GM12878 (cell line): ENCODE measurements around the gene NAA25. TPM values are rescaled to one million over a fixed set of nuclear protein-coding genes. Genes with fewer than 3 reads are reported as not detected.

Experiments
- EGR1 ChIP-seq, 2 experiments: IDR thresholded peaks; 1 replicate in 1 of 2; 2 replicates in 1 of 2; pipeline ENCODE4 v1.6.1; 2011 to 2012; ENCODE audit warnings: low read depth in 2 of 2, low read length in 2 of 2, borderline replicate concordance in 1 of 2, mild to moderate bottlenecking in 1 of 2, moderate library complexity in 1 of 2
- IKZF1 ChIP-seq: fragments of 450-650 bp; conservative IDR thresholded peaks from 2 replicates; pipeline ENCODE4 v1.6.1; 2017; ENCODE audit warnings: antibody characterized with exemption, mild to moderate bottlenecking
- MAX ChIP-seq: IDR thresholded peaks from 2 replicates; pipeline ENCODE4 v1.6.1; 2012; ENCODE audit warnings: low read depth, low read length, improper control_type of control experiment
- MEF2A ChIP-seq: IDR thresholded peaks from 2 replicates; pipeline ENCODE4 v1.6.1; 2011; ENCODE audit warnings: low read depth, mild to moderate bottlenecking, low read length, moderate library complexity; ENCODE audit not compliant: insufficient read depth
- MYC ChIP-seq: IDR thresholded peaks from 2 replicates; pipeline ENCODE4 v1.6.1; 2011; ENCODE audit warnings: mild to moderate bottlenecking, low read length, moderate library complexity, inconsistent platforms; ENCODE audit not compliant: insufficient read depth, insufficient replicate concordance, insufficient read length, severe bottlenecking
- NFXL1 ChIP-seq: fragments of 450-650 bp; IDR thresholded peaks from 2 replicates; pipeline ENCODE4 v1.6.1; 2017; ENCODE audit warnings: antibody characterized with exemption, mild to moderate bottlenecking, borderline replicate concordance
- POLR2AphosphoS2 ChIP-seq: IDR thresholded peaks from 2 replicates; pipeline ENCODE4 v1.6.1; 2011; ENCODE audit warnings: low read depth, mild to moderate bottlenecking, low read length, improper control_type of control experiment, moderate library complexity
- TBL1XR1 ChIP-seq: IDR thresholded peaks from 2 replicates; pipeline ENCODE4 v1.6.1; 2012; ENCODE audit warnings: low read depth, low read length, improper control_type of control experiment
- ZBED1 ChIP-seq: IDR thresholded peaks from 2 replicates; pipeline ENCODE4 v1.6.1; 2016; ENCODE audit warnings: borderline replicate concordance
- ZBTB40 ChIP-seq: fragments of 450-650 bp; IDR thresholded peaks from 2 replicates; pipeline ENCODE4 v1.6.1; 2016; ENCODE audit warnings: mild to moderate bottlenecking, moderate library complexity, borderline replicate concordance
- polyA plus RNA-seq, 11 experiments: library from polyadenylated mRNA; depleted of rRNA in 4 of 11; unstranded in 6 of 11; stranded (reverse) in 5 of 11; fragments of >200 nt; fragmentation: Nextera tagmentation in 4 of 11; fragmentation: Illumina TruSeq in 1 of 11; extraction: Ambion mirVana in 4 of 11; extraction: Trizol in 1 of 11; gene quantifications; 1 replicate in 1 of 11; 2 replicates in 10 of 11; pipeline versions ENCODE4 v1.2.1 to v1.2.3, GENCODE V29; 2011 to 2016; ENCODE audit warnings: inconsistent platforms in 2 of 11, missing spikeins in 2 of 11, low read depth in 1 of 11
- total RNA-seq, 4 experiments: library from RNA; depleted of rRNA in 3 of 4; stranded (reverse); fragments of >200 nt in 3 of 4; fragmentation: Illumina TruSeq in 1 of 4; extraction: Trizol in 1 of 4; gene quantifications; 2 replicates each; pipeline versions ENCODE4 v1.2.1 to v1.2.3, GENCODE V29; 2013 to 2021
- TF ChIP-seq, protein P1 (sequence below): fragments of 150-350 bp; IDR thresholded peaks from 2 replicates; pipeline ENCODE4 v1.6.1; 2014; ENCODE audit warnings: mild to moderate bottlenecking, low read depth, low read length
- TF ChIP-seq, protein P2 (sequence below): fragments of 450-650 bp; IDR thresholded peaks from 2 replicates; pipeline ENCODE4 v1.6.1; 2017; ENCODE audit warnings: antibody characterized with exemption, mild to moderate bottlenecking, moderate library complexity
- TF ChIP-seq, protein P3 (sequence below): IDR thresholded peaks from 2 replicates; pipeline ENCODE4 v1.6.1; 2012; ENCODE audit warnings: mild to moderate bottlenecking, low read depth, low read length

NAA25 gene
- total and polyA plus RNA-seq, 10 of the 15 experiments (the other 5 are each of a cell fraction or from before 2014, with no cell fraction given), result 15.0 to 39.2 (median 29.4) TPM

DNA sequence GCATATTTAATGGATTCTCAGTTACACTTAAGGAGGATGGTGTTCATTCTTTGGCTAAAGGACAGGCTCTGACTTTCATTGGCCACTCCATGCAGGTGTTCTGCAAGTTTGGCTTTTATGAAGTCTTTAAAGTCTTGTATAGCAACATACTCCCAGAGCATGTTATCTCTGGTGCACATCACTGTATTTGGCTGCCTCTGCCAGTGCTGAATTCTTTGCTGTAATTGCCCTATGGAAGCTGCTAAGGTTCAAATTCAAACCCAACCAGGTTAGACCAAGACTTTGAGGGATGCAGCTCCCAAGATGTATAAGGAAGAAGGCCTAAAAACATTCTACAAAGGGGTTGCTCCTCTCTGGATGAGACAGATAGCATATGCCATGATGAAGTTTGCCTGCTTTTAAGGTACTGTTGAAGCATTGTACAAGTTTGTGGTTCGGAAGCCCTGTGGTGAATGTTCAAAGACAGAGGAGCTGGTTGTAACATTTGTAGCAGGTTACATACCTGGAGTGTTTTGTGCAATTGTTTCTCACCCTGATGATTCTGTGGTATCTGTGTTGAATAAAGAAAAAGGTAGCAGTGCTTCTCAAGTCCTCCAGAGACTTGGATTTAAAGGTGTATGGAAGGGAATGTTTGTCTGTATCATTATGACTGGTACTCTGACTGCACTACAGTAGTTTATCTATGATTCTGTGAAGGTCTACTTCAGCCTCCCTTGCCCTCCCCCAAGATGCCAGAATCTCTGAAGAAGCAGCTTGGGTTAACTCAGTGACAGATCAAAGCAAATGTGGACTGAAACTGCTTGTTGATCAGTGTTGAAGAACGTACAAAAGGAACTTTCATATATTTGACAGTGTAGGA is 115.1 kb downstream of the NAA25 start (continued):
- TF ChIP-seq ZBTB40 (no peak), IKZF1 (peak; percentile 30; the same call in 1 of the 2 replicates), EGR1 (IDR thresholded peaks at IDR 0.05; ENCODE audit: borderline replicate concordance in 1 of 2, low read depth in 2 of 2, low read length in 2 of 2) (no peak), TBL1XR1 (no peak), MAX (no peak), POLR2AphosphoS2 (no peak), NFXL1 (no peak), MYC (no peak), MEF2A (no peak), ZBED1 (no peak)
- TF ChIP-seq, protein P1, sequence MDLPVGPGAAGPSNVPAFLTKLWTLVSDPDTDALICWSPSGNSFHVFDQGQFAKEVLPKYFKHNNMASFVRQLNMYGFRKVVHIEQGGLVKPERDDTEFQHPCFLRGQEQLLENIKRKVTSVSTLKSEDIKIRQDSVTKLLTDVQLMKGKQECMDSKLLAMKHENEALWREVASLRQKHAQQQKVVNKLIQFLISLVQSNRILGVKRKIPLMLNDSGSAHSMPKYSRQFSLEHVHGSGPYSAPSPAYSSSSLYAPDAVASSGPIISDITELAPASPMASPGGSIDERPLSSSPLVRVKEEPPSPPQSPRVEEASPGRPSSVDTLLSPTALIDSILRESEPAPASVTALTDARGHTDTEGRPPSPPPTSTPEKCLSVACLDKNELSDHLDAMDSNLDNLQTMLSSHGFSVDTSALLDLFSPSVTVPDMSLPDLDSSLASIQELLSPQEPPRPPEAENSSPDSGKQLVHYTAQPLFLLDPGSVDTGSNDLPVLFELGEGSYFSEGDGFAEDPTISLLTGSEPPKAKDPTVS, result no peak
- TF ChIP-seq, protein P2, sequence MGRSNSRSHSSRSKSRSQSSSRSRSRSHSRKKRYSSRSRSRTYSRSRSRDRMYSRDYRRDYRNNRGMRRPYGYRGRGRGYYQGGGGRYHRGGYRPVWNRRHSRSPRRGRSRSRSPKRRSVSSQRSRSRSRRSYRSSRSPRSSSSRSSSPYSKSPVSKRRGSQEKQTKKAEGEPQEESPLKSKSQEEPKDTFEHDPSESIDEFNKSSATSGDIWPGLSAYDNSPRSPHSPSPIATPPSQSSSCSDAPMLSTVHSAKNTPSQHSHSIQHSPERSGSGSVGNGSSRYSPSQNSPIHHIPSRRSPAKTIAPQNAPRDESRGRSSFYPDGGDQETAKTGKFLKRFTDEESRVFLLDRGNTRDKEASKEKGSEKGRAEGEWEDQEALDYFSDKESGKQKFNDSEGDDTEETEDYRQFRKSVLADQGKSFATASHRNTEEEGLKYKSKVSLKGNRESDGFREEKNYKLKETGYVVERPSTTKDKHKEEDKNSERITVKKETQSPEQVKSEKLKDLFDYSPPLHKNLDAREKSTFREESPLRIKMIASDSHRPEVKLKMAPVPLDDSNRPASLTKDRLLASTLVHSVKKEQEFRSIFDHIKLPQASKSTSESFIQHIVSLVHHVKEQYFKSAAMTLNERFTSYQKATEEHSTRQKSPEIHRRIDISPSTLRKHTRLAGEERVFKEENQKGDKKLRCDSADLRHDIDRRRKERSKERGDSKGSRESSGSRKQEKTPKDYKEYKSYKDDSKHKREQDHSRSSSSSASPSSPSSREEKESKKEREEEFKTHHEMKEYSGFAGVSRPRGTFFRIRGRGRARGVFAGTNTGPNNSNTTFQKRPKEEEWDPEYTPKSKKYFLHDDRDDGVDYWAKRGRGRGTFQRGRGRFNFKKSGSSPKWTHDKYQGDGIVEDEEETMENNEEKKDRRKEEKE, result no peak
- TF ChIP-seq, protein P3, sequence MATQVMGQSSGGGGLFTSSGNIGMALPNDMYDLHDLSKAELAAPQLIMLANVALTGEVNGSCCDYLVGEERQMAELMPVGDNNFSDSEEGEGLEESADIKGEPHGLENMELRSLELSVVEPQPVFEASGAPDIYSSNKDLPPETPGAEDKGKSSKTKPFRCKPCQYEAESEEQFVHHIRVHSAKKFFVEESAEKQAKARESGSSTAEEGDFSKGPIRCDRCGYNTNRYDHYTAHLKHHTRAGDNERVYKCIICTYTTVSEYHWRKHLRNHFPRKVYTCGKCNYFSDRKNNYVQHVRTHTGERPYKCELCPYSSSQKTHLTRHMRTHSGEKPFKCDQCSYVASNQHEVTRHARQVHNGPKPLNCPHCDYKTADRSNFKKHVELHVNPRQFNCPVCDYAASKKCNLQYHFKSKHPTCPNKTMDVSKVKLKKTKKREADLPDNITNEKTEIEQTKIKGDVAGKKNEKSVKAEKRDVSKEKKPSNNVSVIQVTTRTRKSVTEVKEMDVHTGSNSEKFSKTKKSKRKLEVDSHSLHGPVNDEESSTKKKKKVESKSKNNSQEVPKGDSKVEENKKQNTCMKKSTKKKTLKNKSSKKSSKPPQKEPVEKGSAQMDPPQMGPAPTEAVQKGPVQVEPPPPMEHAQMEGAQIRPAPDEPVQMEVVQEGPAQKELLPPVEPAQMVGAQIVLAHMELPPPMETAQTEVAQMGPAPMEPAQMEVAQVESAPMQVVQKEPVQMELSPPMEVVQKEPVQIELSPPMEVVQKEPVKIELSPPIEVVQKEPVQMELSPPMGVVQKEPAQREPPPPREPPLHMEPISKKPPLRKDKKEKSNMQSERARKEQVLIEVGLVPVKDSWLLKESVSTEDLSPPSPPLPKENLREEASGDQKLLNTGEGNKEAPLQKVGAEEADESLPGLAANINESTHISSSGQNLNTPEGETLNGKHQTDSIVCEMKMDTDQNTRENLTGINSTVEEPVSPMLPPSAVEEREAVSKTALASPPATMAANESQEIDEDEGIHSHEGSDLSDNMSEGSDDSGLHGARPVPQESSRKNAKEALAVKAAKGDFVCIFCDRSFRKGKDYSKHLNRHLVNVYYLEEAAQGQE, result no peak
